Right renal cortex interstitium (tissue), 3 donors: ENCODE data around the gene WWP2. TPM values are rescaled to one million over a fixed set of nuclear protein-coding genes. Genes with fewer than 3 reads are reported as not detected.
"Not testable (repeated sequence)": the region's sequence is repeated elsewhere in the genome, so short reads cannot be mapped to it uniquely, and the experiment has no call there.

Source experiments
- DNase-seq, 3 donors: peaks; one replicate each; pipeline ENCODE4 v3.0.0-alpha.2; 2013; ENCODE audit warnings: low read depth in 3 of 3, low spot score in 2 of 3
- polyA plus RNA-seq, 3 donors: library from polyadenylated mRNA; unstranded; fragments of 120-200 nt; gene quantifications; one replicate each; pipeline ENCODE4 v1.2.1, GENCODE V29; 2013; ENCODE audit not compliant: insufficient read length in 3 of 3

Gene WWP2
- polyA plus RNA-seq, 3 donors, result 38.5 to 42.0 (median 39.9) TPM

- DNase-seq, result not testable (repeated sequence)
Observed at GRCh38 chr16:69791391-69791847, 29.3 kb downstream of the WWP2 start.

GRCh38 chr16:69793526-69793925 lies 31.4 kb downstream of the WWP2 start:
- no peak for DNase-seq

- no peak for DNase-seq
Observed at GRCh38 chr16:69794486-69794885, 32.4 kb downstream of the WWP2 start.

GRCh38 chr16:69796285-69797118 lies 34.4 kb downstream of the WWP2 start:
- peak; percentile 58 to 65 (median 60) for DNase-seq

- no peak for DNase-seq
Observed at GRCh38 chr16:69798466-69798865, 36.3 kb downstream of the WWP2 start.

GRCh38 chr16:69799611-69800031 lies 37.5 kb downstream of the WWP2 start:
- no peak for DNase-seq

GRCh38 chr16:69804297-69804696 lies 42.2 kb downstream of the WWP2 start:
- DNase-seq, result no peak

GRCh38 chr16:69806776-69807175 lies 44.6 kb downstream of the WWP2 start:
- not testable (repeated sequence) for DNase-seq

GRCh38 chr16:69812688-69813014 lies 50.5 kb downstream of the WWP2 start:
- DNase-seq, result no peak

GRCh38 chr16:69814078-69814477 lies 51.9 kb downstream of the WWP2 start:
- DNase-seq, result no peak

- no peak for DNase-seq
Observed at GRCh38 chr16:69814561-69814960, 52.4 kb downstream of the WWP2 start.

GRCh38 chr16:69815216-69815883 lies 53.2 kb downstream of the WWP2 start:
- not testable (repeated sequence) for DNase-seq

- no peak for DNase-seq
Observed at GRCh38 chr16:69816996-69817395, 54.9 kb downstream of the WWP2 start.

- no peak for DNase-seq
Observed at GRCh38 chr16:69818891-69819545, 56.9 kb downstream of the WWP2 start.

- DNase-seq, result no peak
Observed at GRCh38 chr16:69820926-69821541, 58.9 kb downstream of the WWP2 start.

GRCh38 chr16:69821844-69822173 lies 59.7 kb downstream of the WWP2 start:
- DNase-seq, result no peak

- DNase-seq, result no peak
Observed at GRCh38 chr16:69822174-69822935, 60.2 kb downstream of the WWP2 start.

- DNase-seq, result no peak
Observed at GRCh38 chr16:69823831-69824563, 61.9 kb downstream of the WWP2 start.

- not testable (repeated sequence) for DNase-seq
Observed at GRCh38 chr16:69824564-69825142, 62.5 kb downstream of the WWP2 start.
